ENCODE results near the gene CWF19L2. TPM values are rescaled to one million over a fixed set of nuclear protein-coding genes. Genes with fewer than 3 reads are reported as not detected.
"Not testable (repeated sequence)": the region's sequence is repeated elsewhere in the genome, so short reads cannot be mapped to it uniquely, and the experiment has no call there.

CWF19L2 gene
- polyA plus RNA-seq, 1 of the 3 experiments (the other 2 are of a cell fraction), result 0.74 TPM

- TF ChIP-seq USF2 (IDR thresholded peaks at IDR 0.05; ENCODE audit: borderline replicate concordance, low read depth, low read length) (no peak), TEAD4 (IDR thresholded peaks at IDR 0.05; ENCODE audit: borderline replicate concordance, insufficient read depth) (no peak), CTCF (IDR thresholded peaks at IDR 0.05) (no peak), PBX3 (IDR thresholded peaks at IDR 0.05) (no peak), NRF1 (IDR thresholded peaks at IDR 0.05; ENCODE audit: low read depth, low read length) (no peak), FOSL2 (IDR thresholded peaks at IDR 0.05; ENCODE audit: borderline replicate concordance, low read depth) (no peak), FOXJ3 (CRISPR knock-in tag; IDR thresholded peaks at IDR 0.05) (no peak)
Measured at GRCh38 chr11:107501713-107502112, 44.1 kb upstream of the CWF19L2 start (continued).

- H4K20me1 ChIP-seq (ENCODE audit: insufficient read depth); H3K4me1 ChIP-seq (ENCODE audit: control insufficient read depth in 1 of 2, insufficient read depth in 2 of 2, low read depth in 1 of 2, low read length in 1 of 2); POLR2A ChIA-PET; DNase-seq; CTCF ChIA-PET; H3K9me2 ChIP-seq; H3K27ac ChIP-seq (ENCODE audit: low read depth in 2 of 2, low read length in 1 of 2); H3K9me3 ChIP-seq; H3K79me2 ChIP-seq (ENCODE audit: insufficient read depth); H3F3A ChIP-seq (replicated peaks; ENCODE audit: insufficient read depth); H3K4me2 ChIP-seq; H3K9ac ChIP-seq; H3K4me3 ChIP-seq (ENCODE audit: low read depth in 2 of 2, low read length in 1 of 2); H3K36me3 ChIP-seq (replicated peaks in 1 of 2; ENCODE audit: control insufficient read depth in 1 of 2, insufficient read depth in 2 of 2, low read length in 1 of 2); H2AFZ ChIP-seq (ENCODE audit: low read depth); H3K27me3 ChIP-seq (ENCODE audit: insufficient read depth): not testable (repeated sequence)
- 89% methylated on average over 7 of the region's 7 CpGs for WGBS (ENCODE audit: low lambda C conversion rate)
Measured at GRCh38 chr11:107497371-107497770, 39.7 kb upstream of the CWF19L2 start.

- ChIA-PET POLR2A (no interaction called here), CTCF (no interaction called here)
- Histone ChIP-seq H3K4me1 (ENCODE audit: control insufficient read depth in 1 of 2, insufficient read depth in 2 of 2, low read depth in 1 of 2, low read length in 1 of 2) (peaks cover 0 to 7% of the 10 kb centered on the region in 2 experiments; a peak in 1 of 4 replicates), H3K27ac (ENCODE audit: low read depth in 2 of 2, low read length in 1 of 2) (peak overlapping the region; percentile 23 to 64; a peak in 3 of 4 replicates), H3K36me3 (replicated peaks in 1 of 2; ENCODE audit: control insufficient read depth in 1 of 2, insufficient read depth in 2 of 2, low read length in 1 of 2) (peaks cover 0 to under 1% of the 10 kb centered on the region in 2 experiments), H3K27me3 (ENCODE audit: insufficient read depth) (no peaks in the 10 kb centered on the region), H4K20me1 (ENCODE audit: insufficient read depth) (no peaks in the 10 kb centered on the region), H3K79me2 (ENCODE audit: insufficient read depth) (no peaks in the 10 kb centered on the region), H3K4me2 (peak overlapping the region; percentile 15; the same call in 1 of the 2 replicates), H3F3A (replicated peaks; ENCODE audit: insufficient read depth) (peaks cover 7% of the 10 kb centered on the region), H2AFZ (ENCODE audit: low read depth) (0 out of 2 replicates have a peak overlapping the region, but pooled peaks have one; percentile 36), H3K9me3 (no peaks in the 10 kb centered on the region), H3K4me3 (ENCODE audit: low read depth in 2 of 2, low read length in 1 of 2) (no peak overlapping the region), H3K9me2 (no peaks in the 10 kb centered on the region), H3K9ac (no peak overlapping the region)
- WGBS (ENCODE audit: low lambda C conversion rate), result 45% methylated on average over 4 of the region's 4 CpGs
- DNase-seq, result no peak
- TF ChIP-seq TAF1 (IDR thresholded peaks at IDR 0.05; ENCODE audit: borderline replicate concordance, low read depth, low read length) (no peak), ELF1 (IDR thresholded peaks at IDR 0.05) (no peak), NFIC (IDR thresholded peaks at IDR 0.05; ENCODE audit: borderline replicate concordance) (peak; percentile 55; the same call in 1 of the 2 replicates)
Measured at GRCh38 chr11:107496011-107496410, 38.4 kb upstream of the CWF19L2 start.

Data from SK-N-SH (cell line).